ENCODE measurements around the gene TMEM247.

Gene TMEM247

GRCh38 chr2:46479265-46479664, at the start of gene TMEM247:
TSS of gene TMEM247 (plus strand) at chr2:46479565.
- no peak for DNase-seq

- no peak for DNase-seq
Observed at GRCh38 chr2:46430413-46430812, 49.0 kb upstream of the TMEM247 start.

- DNase-seq: no peak
Observed at GRCh38 chr2:46430992-46431391, 48.4 kb upstream of the TMEM247 start.

GRCh38 chr2:46431481-46432235, 47.7 kb upstream of the TMEM247 start:
- no peak for DNase-seq

GRCh38 chr2:46434851-46435273, 44.5 kb upstream of the TMEM247 start:
- DNase-seq: no peak

GRCh38 chr2:46435353-46435752, 44.0 kb upstream of the TMEM247 start:
- no peak for DNase-seq

- no peak for DNase-seq
Observed at GRCh38 chr2:46435796-46436360, 43.5 kb upstream of the TMEM247 start.

GRCh38 chr2:46436800-46437199, 42.6 kb upstream of the TMEM247 start:
- DNase-seq: no peak

- DNase-seq: no peak
Observed at GRCh38 chr2:46438102-46438501, 41.3 kb upstream of the TMEM247 start.

- DNase-seq: no peak
Observed at GRCh38 chr2:46438794-46439193, 40.6 kb upstream of the TMEM247 start.

- peak; percentile 42 for DNase-seq
Observed at GRCh38 chr2:46439582-46439981, 39.8 kb upstream of the TMEM247 start.

GRCh38 chr2:46441838-46442712, 37.3 kb upstream of the TMEM247 start:
- DNase-seq: no peak

- no peak for DNase-seq
Observed at GRCh38 chr2:46444732-46445131, 34.6 kb upstream of the TMEM247 start.

GRCh38 chr2:46445556-46445955, 33.8 kb upstream of the TMEM247 start:
- no peak for DNase-seq

- DNase-seq: no peak
Observed at GRCh38 chr2:46446871-46447568, 32.3 kb upstream of the TMEM247 start.

GRCh38 chr2:46447649-46448048, 31.7 kb upstream of the TMEM247 start:
- no peak for DNase-seq

- DNase-seq: no peak
Observed at GRCh38 chr2:46448111-46448510, 31.3 kb upstream of the TMEM247 start.

- no peak for DNase-seq
Observed at GRCh38 chr2:46448641-46449040, 30.7 kb upstream of the TMEM247 start.

- no peak for DNase-seq
Observed at GRCh38 chr2:46449700-46450099, 29.7 kb upstream of the TMEM247 start.

- DNase-seq: no peak
Observed at GRCh38 chr2:46451131-46451711, 28.1 kb upstream of the TMEM247 start.

GRCh38 chr2:46456789-46457188, 22.6 kb upstream of the TMEM247 start:
- DNase-seq: no peak

GRCh38 chr2:46458763-46459500, 20.4 kb upstream of the TMEM247 start:
- no peak for DNase-seq

Data from CD4-positive, alpha-beta T cell treated with Interleukin-4 for 4 hours (primary cell).